Hematopoietic multipotent progenitor cell treated with erythropoietin and hydrocortisone succinate and interleukin-3 and kit ligand, for 15 days (in vitro differentiated cells): ENCODE measurements around the gene TPRX1.
A peak's percentile ranks its signal among the peaks of the same experiment; 100 is the strongest.
"Not testable (repeated sequence)": the region's sequence is repeated elsewhere in the genome, so short reads cannot be mapped to it uniquely, and the experiment has no call there.

Source experiments
- DNase-seq: peaks from one replicate; pipeline ENCODE4 v3.0.0-alpha.2; 2015; ENCODE audit warnings: low spot score

The TPRX1 gene

GRCh38 chr19:47766670-47767069 lies 37.7 kb downstream of the TPRX1 start:
- no peak for DNase-seq

- no peak for DNase-seq
Measured at GRCh38 chr19:47766359-47766620, 38.1 kb downstream of the TPRX1 start.

GRCh38 chr19:47765523-47766358 lies 38.6 kb downstream of the TPRX1 start:
- peak; percentile 43 for DNase-seq

- DNase-seq = not testable (repeated sequence)
Measured at GRCh38 chr19:47764705-47765104, 39.6 kb downstream of the TPRX1 start.

- DNase-seq = no peak
Measured at GRCh38 chr19:47762615-47763308, 41.6 kb downstream of the TPRX1 start.

- DNase-seq = no peak
Measured at GRCh38 chr19:47762151-47762550, 42.2 kb downstream of the TPRX1 start.

- no peak for DNase-seq
Measured at GRCh38 chr19:47761566-47761965, 42.8 kb downstream of the TPRX1 start.

- DNase-seq = no peak
Measured at GRCh38 chr19:47760632-47760999, 43.7 kb downstream of the TPRX1 start.

GRCh38 chr19:47758443-47758804 lies 45.9 kb downstream of the TPRX1 start:
- DNase-seq = no peak

GRCh38 chr19:47757617-47758442 lies 46.5 kb downstream of the TPRX1 start:
- no peak for DNase-seq

GRCh38 chr19:47756953-47757608 lies 47.3 kb downstream of the TPRX1 start:
- no peak for DNase-seq

- no peak for DNase-seq
Measured at GRCh38 chr19:47756627-47756929, 47.8 kb downstream of the TPRX1 start.

- DNase-seq = no peak
Measured at GRCh38 chr19:47755762-47756626, 48.4 kb downstream of the TPRX1 start.

GRCh38 chr19:47755065-47755761 lies 49.1 kb downstream of the TPRX1 start:
- DNase-seq = no peak

- no peak for DNase-seq
Measured at GRCh38 chr19:47754206-47755064, 49.9 kb downstream of the TPRX1 start.

- no peak for DNase-seq
Measured at GRCh38 chr19:47752440-47753211, 51.7 kb downstream of the TPRX1 start.
